Dendritic cell treated with granulocyte-macrophage colony-stimulating factor and Interleukin-4, amounts not matched to agents 40 ng/mL and 50 ng/mL, for 4 days (primary cell): ENCODE results near the gene PAPOLB.
"Not testable (repeated sequence)": the region's sequence is repeated elsewhere in the genome, so short reads cannot be mapped to it uniquely, and the experiment has no call there.

Experiments
- H3K27ac Mint-ChIP-seq: one replicate; pipeline ENCODE4 v1.8.0; 2022; ENCODE audit warnings: mild to moderate bottlenecking, mixed read lengths
- H3K27me3 Mint-ChIP-seq: one replicate; pipeline ENCODE4 v1.8.0; 2022; ENCODE audit warnings: mild to moderate bottlenecking, mixed read lengths
- H3K36me3 Mint-ChIP-seq: one replicate; pipeline ENCODE4 v1.8.0; 2022; ENCODE audit warnings: low read depth, mixed read lengths
- H3K4me1 Mint-ChIP-seq: one replicate; pipeline ENCODE4 v1.8.0; 2022; ENCODE audit warnings: low read depth, mixed read lengths
- H3K4me3 Mint-ChIP-seq: one replicate; pipeline ENCODE4 v1.8.0; 2022; ENCODE audit warnings: mild to moderate bottlenecking, moderate library complexity, mixed read lengths
- H3K9me3 Mint-ChIP-seq: one replicate; pipeline ENCODE4 v1.8.0; 2022; ENCODE audit warnings: mixed read lengths
- intact Hi-C: fragments of 100-400 bp; cut with micrococcal nuclease; formaldehyde crosslinking; loops from one replicate; pipeline ENCODE4 v1.15.0; 2022

The PAPOLB gene

DNA sequence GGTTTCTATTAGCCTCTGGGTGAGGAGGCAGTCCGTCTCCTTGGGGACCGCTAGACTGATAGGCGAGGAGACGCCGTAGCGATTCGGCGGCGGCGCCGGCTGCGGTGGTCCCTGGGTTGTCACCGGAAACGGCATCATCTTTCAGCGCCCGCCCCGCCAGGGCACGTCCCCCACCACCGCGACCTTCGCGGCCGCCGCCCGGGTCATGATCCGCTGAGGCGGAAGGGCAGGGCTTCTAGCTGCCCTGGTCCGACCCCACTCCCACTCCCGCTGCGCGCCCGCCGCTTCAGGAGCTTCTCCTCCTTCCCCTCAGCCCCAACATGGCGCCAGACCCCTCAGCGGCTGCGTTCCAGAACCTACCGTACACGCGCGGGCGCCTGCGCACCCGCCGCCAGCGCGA lies at the start of gene PAPOLB:
TSS of gene PAPOLB (minus strand) at position 358 of the 400 bp plus-strand sequence. CDS start at position 138, 220 bp downstream.
- H3K27me3 Mint-ChIP-seq, result peaks cover 61% of the 10 kb centered on the region
- H3K4me3 Mint-ChIP-seq, result no peak within 1 kb of the TSS
- H3K9me3 Mint-ChIP-seq, result peaks cover 35% of the 10 kb centered on the region
- intact Hi-C loops, result no loop called here
- H3K36me3 Mint-ChIP-seq, result no peaks in the 10 kb centered on the region
- no peak within 1 kb of the TSS for H3K27ac Mint-ChIP-seq
- peaks cover 6% of the 10 kb centered on the region for H3K4me1 Mint-ChIP-seq

DNA sequence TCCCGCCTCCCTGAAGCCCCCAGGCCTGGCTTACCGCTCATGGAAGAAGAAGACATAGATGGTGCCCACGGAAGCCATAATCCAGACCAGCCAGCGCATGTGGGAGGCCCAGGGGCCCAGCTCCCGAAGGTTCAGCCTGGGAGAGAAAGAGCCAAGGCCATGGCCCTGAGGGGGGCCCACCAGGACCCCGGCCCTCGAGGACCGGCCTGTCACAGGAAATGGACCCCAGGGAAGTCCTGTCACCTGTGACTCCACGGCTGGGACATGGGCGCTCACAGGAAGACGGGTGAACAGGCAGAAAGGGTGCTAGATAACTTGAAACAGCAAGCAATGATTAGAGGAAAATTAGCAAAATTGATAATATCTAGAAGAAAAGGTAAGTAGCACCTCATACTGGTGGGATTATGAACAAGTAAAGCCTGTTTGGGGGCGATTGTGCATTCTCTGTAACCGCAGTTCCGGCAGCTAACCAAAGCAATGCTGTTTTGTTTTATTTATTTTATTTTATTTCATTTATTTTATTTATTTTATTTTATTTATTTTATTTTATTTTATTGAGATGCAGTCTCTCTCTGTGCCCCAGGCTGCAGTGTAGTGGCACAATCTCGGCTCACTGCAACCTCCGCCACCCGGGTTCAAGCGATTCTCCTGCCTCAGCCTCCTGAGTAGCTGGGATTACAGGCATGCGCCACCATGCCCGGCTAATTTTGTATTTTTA lies 49.4 kb upstream of the PAPOLB start:
- H3K27me3 Mint-ChIP-seq, result no peaks in the 10 kb centered on the region
- H3K36me3 Mint-ChIP-seq, result no peaks in the 10 kb centered on the region
- H3K9me3 Mint-ChIP-seq, result no peaks in the 10 kb centered on the region
- H3K27ac Mint-ChIP-seq, result no peak overlapping the region
- H3K4me1 Mint-ChIP-seq, result no peaks in the 10 kb centered on the region
- intact Hi-C loops, result no loop called here
- H3K4me3 Mint-ChIP-seq, result no peak overlapping the region

- H3K36me3 Mint-ChIP-seq, result no peaks in the 10 kb centered on the region
- H3K27ac Mint-ChIP-seq, result no peak overlapping the region
Measured at GRCh38 chr7:4906682-4907081, 44.9 kb upstream of the PAPOLB start.

DNA sequence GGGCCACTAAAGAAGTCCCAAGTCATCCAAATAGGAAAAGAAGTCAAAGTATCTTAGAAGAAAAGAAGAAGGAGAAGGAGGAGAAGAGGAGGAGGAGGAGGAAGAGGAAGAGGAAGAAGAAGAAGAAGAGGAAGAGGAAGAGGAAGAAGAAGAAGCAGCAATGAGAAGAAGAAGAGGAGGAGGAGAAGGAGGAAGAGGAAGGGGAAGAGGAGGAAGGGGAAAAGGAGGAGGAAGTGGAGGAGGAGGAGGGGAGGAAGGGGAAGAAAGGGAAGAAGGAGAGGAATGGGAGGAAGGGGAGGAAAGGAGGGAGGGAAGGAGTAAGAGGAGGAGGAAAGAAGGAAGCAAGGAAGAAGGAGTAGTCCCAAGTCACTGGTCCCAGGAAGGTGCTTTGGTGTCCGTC lies 43.3 kb upstream of the PAPOLB start:
- Mint-ChIP-seq H3K27ac (no peak overlapping the region), H3K27me3 (peaks cover 5% of the 10 kb centered on the region), H3K36me3 (no peaks in the 10 kb centered on the region), H3K4me3 (no peak overlapping the region), H3K9me3 (peaks cover 9% of the 10 kb centered on the region), H3K4me1 (no peaks in the 10 kb centered on the region)
- intact Hi-C loops, result no loop called here

More at GRCh38 chr7:4906682-4907081, 44.9 kb upstream of the PAPOLB start:
- Mint-ChIP-seq H3K4me1 (no peaks in the 10 kb centered on the region), H3K27me3 (peaks cover 5% of the 10 kb centered on the region), H3K4me3 (no peak overlapping the region), H3K9me3 (peaks cover 9% of the 10 kb centered on the region)
- intact Hi-C loops, result no loop called here

DNA sequence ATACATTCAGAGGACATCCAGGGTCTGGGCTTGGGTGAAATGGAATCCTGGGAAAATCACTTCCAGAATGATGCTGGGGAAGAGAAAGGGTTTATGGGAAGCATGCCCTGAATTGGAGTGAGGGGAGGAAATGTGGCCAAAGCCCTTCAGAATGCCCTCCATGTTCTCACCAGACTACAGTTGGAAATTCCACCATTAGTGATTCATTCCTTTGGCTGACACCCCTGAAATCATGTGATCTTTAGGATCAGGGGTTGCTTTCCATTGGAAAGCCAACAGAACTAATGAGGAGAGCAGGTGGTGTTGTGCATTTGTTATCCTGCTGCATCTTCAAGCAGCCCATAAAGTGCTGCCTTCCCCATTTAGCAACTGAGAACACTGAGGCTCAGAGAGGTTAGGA lies 42.5 kb upstream of the PAPOLB start:
- Mint-ChIP-seq H3K27me3 (peaks cover 5% of the 10 kb centered on the region), H3K4me3 (no peak overlapping the region), H3K36me3 (no peaks in the 10 kb centered on the region), H3K27ac (no peak overlapping the region), H3K4me1 (no peaks in the 10 kb centered on the region), H3K9me3 (peaks cover 9% of the 10 kb centered on the region)
- intact Hi-C loops, result no loop called here

DNA sequence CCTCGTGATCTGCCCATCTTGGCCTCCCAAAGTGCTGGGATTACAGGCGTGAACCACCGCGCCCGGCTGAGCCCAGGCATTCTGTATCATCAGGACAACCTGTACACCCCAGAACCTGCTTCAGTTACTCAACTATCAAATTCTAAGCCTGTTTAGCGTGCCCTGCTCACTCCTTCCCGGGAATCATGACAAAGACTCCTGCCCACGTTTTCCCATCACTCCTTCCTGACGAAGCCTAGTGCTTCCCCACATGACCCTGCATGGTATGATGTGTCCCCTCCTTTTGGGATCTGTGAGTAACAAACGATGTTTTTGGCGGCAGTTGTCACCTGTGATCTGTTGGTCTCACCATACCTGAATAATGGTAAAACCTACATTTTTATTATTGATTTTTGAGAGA lies 33.9 kb upstream of the PAPOLB start:
- H3K9me3 Mint-ChIP-seq, result peaks cover 32% of the 10 kb centered on the region

DNA sequence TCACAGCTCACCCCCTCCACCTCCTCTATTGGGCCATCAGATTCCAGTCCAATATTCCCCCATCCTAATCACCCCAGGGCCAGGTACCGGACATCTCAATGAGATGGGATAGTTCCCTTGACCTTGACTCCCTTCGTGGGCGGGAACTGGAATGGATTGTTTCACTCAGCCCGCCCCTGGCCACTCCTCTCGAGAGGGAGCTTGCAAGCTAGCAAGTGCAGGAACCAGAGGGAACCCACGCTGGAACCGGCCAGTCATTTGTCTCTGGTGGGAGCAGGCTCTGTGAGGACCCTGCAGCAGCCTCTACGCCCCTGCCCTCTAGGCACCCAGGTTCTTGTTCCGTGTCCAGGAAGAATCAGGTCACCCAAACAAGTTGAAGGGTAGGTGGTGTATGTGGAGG lies 32.7 kb upstream of the PAPOLB start:
- H3K9me3 Mint-ChIP-seq, result peaks cover 32% of the 10 kb centered on the region

More for the DNA sequence above, 33.9 kb upstream of the PAPOLB start:
- H3K27ac Mint-ChIP-seq, result no peak overlapping the region
- intact Hi-C loops, result no loop called here
- no peaks in the 10 kb centered on the region for H3K4me1 Mint-ChIP-seq
- H3K27me3 Mint-ChIP-seq, result peaks cover 2% of the 10 kb centered on the region
- no peaks in the 10 kb centered on the region for H3K36me3 Mint-ChIP-seq
- no peak overlapping the region for H3K4me3 Mint-ChIP-seq

GRCh38 chr7:4893929-4894475 lies 32.2 kb upstream of the PAPOLB start:
- Mint-ChIP-seq H3K4me1 (no peaks in the 10 kb centered on the region), H3K9me3 (peaks cover 30% of the 10 kb centered on the region), H3K27me3 (peaks cover 5% of the 10 kb centered on the region), H3K36me3 (no peaks in the 10 kb centered on the region), H3K4me3 (no peak overlapping the region), H3K27ac (no peak overlapping the region)
- intact Hi-C loops, result no loop called here

More for the DNA sequence above, 32.7 kb upstream of the PAPOLB start:
- Mint-ChIP-seq H3K4me1 (no peaks in the 10 kb centered on the region), H3K27me3 (peaks cover 4% of the 10 kb centered on the region), H3K36me3 (no peaks in the 10 kb centered on the region), H3K27ac (no peak overlapping the region), H3K4me3 (no peak overlapping the region)
- intact Hi-C loops, result no loop called here

DNA sequence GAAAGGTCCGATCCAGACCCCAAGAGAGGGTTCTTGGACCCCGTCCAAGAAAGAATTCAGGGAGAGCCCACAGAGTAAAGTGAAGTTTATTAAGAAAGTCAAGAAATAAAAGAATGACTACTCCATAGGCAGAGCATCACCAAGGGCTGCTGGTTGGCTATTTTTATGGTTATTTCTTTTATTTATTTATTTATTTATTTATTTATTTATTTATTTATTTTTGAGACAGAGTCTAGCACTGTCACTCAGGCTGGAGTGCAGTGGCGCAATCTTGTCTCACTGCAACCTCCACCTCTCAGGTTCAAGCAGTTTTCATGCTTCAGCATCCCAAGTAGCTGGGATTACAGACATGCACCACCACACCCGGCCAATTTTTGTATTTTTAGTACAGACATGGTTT lies 31.4 kb upstream of the PAPOLB start:
- H3K36me3 Mint-ChIP-seq, intact Hi-C loops, H3K4me3 Mint-ChIP-seq, H3K27me3 Mint-ChIP-seq, H3K4me1 Mint-ChIP-seq, H3K27ac Mint-ChIP-seq: not testable (repeated sequence)
- H3K9me3 Mint-ChIP-seq, result peaks cover 23% of the 10 kb centered on the region

DNA sequence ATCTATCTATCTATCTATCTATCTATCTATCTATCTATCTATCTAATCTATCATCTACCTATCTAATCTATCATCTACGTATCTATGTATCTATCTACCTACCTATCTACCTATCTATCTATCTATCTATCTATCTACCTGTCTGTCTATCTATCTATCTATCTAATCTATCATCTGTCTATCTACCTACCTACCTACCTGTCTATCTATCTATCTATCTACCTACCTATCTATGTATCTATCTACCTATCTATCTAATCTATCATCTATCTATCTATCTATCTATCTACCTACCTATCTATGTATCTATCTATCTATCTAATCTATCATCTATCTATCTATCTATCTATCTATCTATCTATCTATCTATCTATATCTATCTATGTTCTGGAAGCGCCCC lies 29.7 kb upstream of the PAPOLB start:
- H3K27me3 Mint-ChIP-seq, H3K4me3 Mint-ChIP-seq, H3K36me3 Mint-ChIP-seq, H3K4me1 Mint-ChIP-seq, intact Hi-C loops, H3K27ac Mint-ChIP-seq: not testable (repeated sequence)
- H3K9me3 Mint-ChIP-seq, result peaks cover 23% of the 10 kb centered on the region

- peaks cover 16% of the 10 kb centered on the region for H3K27me3 Mint-ChIP-seq
- H3K4me1 Mint-ChIP-seq, result no peaks in the 10 kb centered on the region
- H3K27ac Mint-ChIP-seq, result no peak overlapping the region
- H3K4me3 Mint-ChIP-seq, result no peak overlapping the region
- intact Hi-C loops, result no loop called here
- no peaks in the 10 kb centered on the region for H3K36me3 Mint-ChIP-seq
- peaks cover 11% of the 10 kb centered on the region for H3K9me3 Mint-ChIP-seq
Measured at GRCh38 chr7:4889682-4890081, 27.9 kb upstream of the PAPOLB start.

- no peaks in the 10 kb centered on the region for H3K9me3 Mint-ChIP-seq
- intact Hi-C loops, result no loop called here
- H3K36me3 Mint-ChIP-seq, result no peaks in the 10 kb centered on the region
- H3K4me3 Mint-ChIP-seq, result no peak overlapping the region
- H3K27ac Mint-ChIP-seq, result no peak overlapping the region
- peaks cover 27% of the 10 kb centered on the region for H3K27me3 Mint-ChIP-seq
- no peaks in the 10 kb centered on the region for H3K4me1 Mint-ChIP-seq
Measured at GRCh38 chr7:4888161-4888560, 26.3 kb upstream of the PAPOLB start.

- intact Hi-C loops, result no loop called here
- peaks cover 41% of the 10 kb centered on the region for H3K27me3 Mint-ChIP-seq
- no peak overlapping the region for H3K27ac Mint-ChIP-seq
- H3K9me3 Mint-ChIP-seq, result no peaks in the 10 kb centered on the region
- peaks cover 12% of the 10 kb centered on the region for H3K4me1 Mint-ChIP-seq
- no peaks in the 10 kb centered on the region for H3K36me3 Mint-ChIP-seq
- no peak overlapping the region for H3K4me3 Mint-ChIP-seq
Measured at GRCh38 chr7:4886671-4887070, 24.8 kb upstream of the PAPOLB start.

DNA sequence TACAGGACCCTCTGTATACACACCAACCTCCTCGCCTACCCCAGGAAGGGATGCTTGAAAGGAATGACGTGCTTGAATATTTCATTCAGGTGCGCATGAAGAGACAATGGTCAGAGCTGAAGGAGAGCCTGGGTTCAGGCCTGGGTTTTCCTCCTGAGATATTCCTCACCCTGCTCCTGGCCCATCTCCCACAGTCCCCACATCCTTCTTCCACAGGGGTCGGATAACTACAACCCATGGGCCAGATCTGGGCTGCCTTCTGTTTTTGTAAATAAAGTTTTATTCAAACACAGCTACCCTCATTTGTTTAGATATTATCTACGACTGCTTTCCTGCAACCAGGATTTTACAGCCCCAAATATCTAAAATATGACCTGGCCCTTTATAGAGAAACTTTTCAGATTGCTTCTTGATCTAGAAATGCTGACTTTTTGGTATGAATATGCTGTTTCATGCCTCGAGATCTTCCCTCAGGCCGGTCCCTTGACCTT lies 23.5 kb upstream of the PAPOLB start:
- Mint-ChIP-seq H3K27me3 (peaks cover 51% of the 10 kb centered on the region), H3K4me3 (no peak overlapping the region), H3K4me1 (peaks cover 12% of the 10 kb centered on the region), H3K9me3 (no peaks in the 10 kb centered on the region), H3K27ac (no peak overlapping the region), H3K36me3 (no peaks in the 10 kb centered on the region)
- intact Hi-C loops, result no loop called here
